Measurements from ENCODE around the gene PITPNM3. TPM values are rescaled to one million over a fixed set of nuclear protein-coding genes. Genes with fewer than 3 reads are reported as not detected.

The PITPNM3 gene
- total and polyA plus RNA-seq, 2 of the 8 experiments (the other 6 are each of a cell fraction or from before 2014, with no cell fraction given), result 1.7 to 3.1 TPM

DNA sequence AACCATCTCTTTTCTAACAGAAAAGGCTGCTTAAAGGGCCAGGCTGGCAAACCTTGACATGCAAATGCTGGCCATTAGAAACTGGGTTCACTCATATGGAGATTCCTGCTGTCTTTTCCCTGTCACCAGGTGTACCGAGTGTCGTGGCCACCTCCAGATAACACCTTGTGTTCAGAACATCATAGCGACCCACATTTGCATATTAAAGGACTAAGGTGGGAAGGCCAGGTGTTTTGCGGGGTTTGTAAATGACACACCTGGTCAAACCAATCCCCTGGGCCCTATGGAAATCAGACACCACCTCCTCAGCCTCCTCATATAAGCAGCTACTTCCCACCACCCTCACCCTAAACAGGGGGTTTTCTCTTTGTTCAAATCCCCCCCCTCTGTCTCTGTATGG lies 118.9 kb downstream of the PITPNM3 start:
- Histone ChIP-seq H3K9me3 (ENCODE audit: insufficient read depth in 2 of 2, low read depth in 1 of 2, low read length in 1 of 2) (no peaks in the 10 kb centered on the region), H3K79me2 (ENCODE audit: control insufficient read depth in 1 of 2, insufficient read depth in 2 of 2, low read length in 2 of 2) (no peaks in the 10 kb centered on the region), H2BK5ac (ENCODE audit: low read depth, low read length) (no peak overlapping the region), H2BK20ac (ENCODE audit: low read length) (no peak overlapping the region), H3K4me3 (ENCODE audit: extremely low read depth in 1 of 4, insufficient read depth in 2 of 4, low read depth in 3 of 4, low read length in 4 of 4) (no peak overlapping the region; a peak in 1 of 8 replicates), H3K18ac (ENCODE audit: extremely low read depth, low read length) (no peak overlapping the region), H3K27ac (ENCODE audit: low read depth, low read length) (no peak overlapping the region), H3K4ac (replicated peaks; ENCODE audit: insufficient read length, low read depth, low read length) (no peak overlapping the region), H2AK5ac (ENCODE audit: low read depth, low read length) (no peak overlapping the region), H3K23me2 (ENCODE audit: low read depth, low read length) (no peaks in the 10 kb centered on the region), H4K91ac (replicated peaks; ENCODE audit: insufficient read length, low read length) (no peak overlapping the region), H3K79me1 (ENCODE audit: low read depth, low read length) (no peaks in the 10 kb centered on the region), H2BK15ac (ENCODE audit: low read length) (no peak overlapping the region), H2BK12ac (ENCODE audit: low read depth, low read length) (no peak overlapping the region), H4K5ac (ENCODE audit: insufficient read length, low read depth, low read length) (no peak overlapping the region), H3K27me3 (replicated peaks in 1 of 4; ENCODE audit: control insufficient read depth in 3 of 4, extremely low read depth in 1 of 4, insufficient read depth in 3 of 4, low read length in 3 of 4) (no peaks in the 10 kb centered on the region), H4K8ac (ENCODE audit: extremely low read depth, insufficient read depth, low read length) (no peak overlapping the region), H3K4me2 (ENCODE audit: insufficient read depth in 1 of 2, low read depth in 2 of 2, low read length in 2 of 2) (peak overlapping the region; percentile 15 to 34; a peak in 2 of 4 replicates), H3K4me1 (replicated peaks in 1 of 4; ENCODE audit: control insufficient read depth in 3 of 4, insufficient read depth in 4 of 4, low read length in 3 of 4) (peaks cover 2 to 21% (median 6%) of the 10 kb centered on the region in 4 experiments), H3K56ac (replicated peaks; ENCODE audit: insufficient read length, low read depth, low read length) (no peak overlapping the region), H3K9ac (replicated peaks in 1 of 4; ENCODE audit: extremely low read depth in 1 of 4, low read depth in 3 of 4, low read length in 3 of 4) (no peak overlapping the region), H3K14ac (ENCODE audit: insufficient read length) (no peak overlapping the region), H3K23ac (ENCODE audit: insufficient read length) (no peak overlapping the region), H4K20me1 (replicated peaks in 1 of 2; ENCODE audit: control insufficient read depth in 1 of 2, insufficient read depth in 2 of 2, low read length in 2 of 2) (no peaks in the 10 kb centered on the region), H2AFZ (ENCODE audit: low read length) (no peak overlapping the region), H3K36me3 (ENCODE audit: control insufficient read depth in 2 of 4, insufficient read depth in 4 of 4, low read length in 3 of 4) (no peaks in the 10 kb centered on the region), H2BK120ac (replicated peaks; ENCODE audit: low read depth, low read length) (no peak overlapping the region)
- DNase-seq (ENCODE audit: low read depth in 1 of 2, low spot score in 2 of 2), result no peak
- no peak for FAIRE-seq
- CTCF ChIA-PET (ENCODE audit: partially characterized antibody), result interaction anchor here (1.2 to 5.3 kb wide), 5 partner anchors 15 to 139 kb away, joined by 3 to 60 read pairs (median 5); no protein-coding TSS in a partner anchor
- WGBS, 2 experiments (ENCODE audit: extremely low coverage in 1 of 2, insufficient coverage in 1 of 2, insufficient read length in 1 of 2, insufficient replicate concordance in 2 of 2, low coverage in 1 of 2, low lambda C conversion rate in 2 of 2, missing lambda C conversion rate in 1 of 2), result 20% methylated on average over 4 of the region's 4 CpGs; no CpG with 5 or more reads in 1 of the 2 experiments
- TF ChIP-seq MAFK (IDR thresholded peaks at IDR 0.05; ENCODE audit: low read depth, low read length), result no peak
- TF ChIP-seq TCF12 (IDR thresholded peaks at IDR 0.05; ENCODE audit: low read depth, low read length), result 0 out of 2 replicates have a peak, but pooled peaks have one; percentile 9
- no peak for TF ChIP-seq POLR2AphosphoS5 (IDR thresholded peaks at IDR 0.05; ENCODE audit: low read depth, low read length)
- POLR2A ChIA-PET (ENCODE audit: partially characterized antibody), result interaction anchor here (1.0 kb wide), 1 partner anchor 17 kb away, joined by 4 read pairs; no protein-coding TSS in a partner anchor
